ENCODE measurements around the gene DNAJC16. TPM values are rescaled to one million over a fixed set of nuclear protein-coding genes. Genes with fewer than 3 reads are reported as not detected.
"Not testable (repeated sequence)": the region's sequence is repeated elsewhere in the genome, so short reads cannot be mapped to it uniquely, and the experiment has no call there.

The DNAJC16 gene
- total RNA-seq, 1 donor from 2014 or later = 33.6 TPM

- Histone ChIP-seq H3K4me1 (no peaks in the 10 kb centered on the region), H3K9ac (no peak overlapping the region), H3K36me3 (no peaks in the 10 kb centered on the region), H3K4me3 (no peak overlapping the region), H3K27me3 (no peaks in the 10 kb centered on the region), H3K27ac (no peak overlapping the region), H2AFZ (replicated peaks) (no peak overlapping the region), H3F3A (ENCODE audit: low read depth) (no peaks in the 10 kb centered on the region), H3K4me2 (no peak overlapping the region), H3K9me3 (ENCODE audit: low read depth) (no peaks in the 10 kb centered on the region), H4K20me1 (ENCODE audit: low read depth) (no peaks in the 10 kb centered on the region), H3K79me2 (ENCODE audit: low read depth) (no peaks in the 10 kb centered on the region)
- Mint-ChIP-seq H3K4me3 (no peak overlapping the region), H3K36me3 (peaks cover 3% of the 10 kb centered on the region), H3K9me3 (no peaks in the 10 kb centered on the region), H3K27ac (no peak overlapping the region), H3K27me3 (ENCODE audit: insufficient read depth, low read depth) (no peaks in the 10 kb centered on the region), H3K4me1 (no peaks in the 10 kb centered on the region)
- TF ChIP-seq EZH2phosphoT487 (IDR thresholded peaks at IDR 0.05) (no peak), CTCF (IDR thresholded peaks at IDR 0.05) (no peak), EZH2 (IDR thresholded peaks at IDR 0.05) (no peak)
- no peak for DNase-seq (ENCODE audit: low spot score)
These were observed 46.8 kb upstream of the DNAJC16 start for GRCh38 chr1:15479654-15480347.

GRCh38 chr1:15482455-15482854 is 44.2 kb upstream of the DNAJC16 start:
- H3K27ac ChIP-seq; H3K79me2 ChIP-seq (ENCODE audit: low read depth); H3K9me3 ChIP-seq (ENCODE audit: low read depth); H3K36me3 Mint-ChIP-seq; H3F3A ChIP-seq (ENCODE audit: low read depth); H3K36me3 ChIP-seq; H3K9ac ChIP-seq; H3K27me3 Mint-ChIP-seq (ENCODE audit: insufficient read depth, low read depth); H3K4me3 ChIP-seq; H3K4me1 ChIP-seq; H2AFZ ChIP-seq (replicated peaks); H3K9me3 Mint-ChIP-seq; H3K4me1 Mint-ChIP-seq; H3K27me3 ChIP-seq; H3K4me3 Mint-ChIP-seq; H3K4me2 ChIP-seq; DNase-seq (ENCODE audit: low spot score); H3K27ac Mint-ChIP-seq; H4K20me1 ChIP-seq (ENCODE audit: low read depth): not testable (repeated sequence)

- not testable (repeated sequence) for H3K4me1 ChIP-seq; H3K27ac ChIP-seq; H3K9me3 ChIP-seq (ENCODE audit: low read depth); H3K9ac ChIP-seq; DNase-seq (ENCODE audit: low spot score); H3K4me3 Mint-ChIP-seq; H3F3A ChIP-seq (ENCODE audit: low read depth); H3K9me3 Mint-ChIP-seq; H3K79me2 ChIP-seq (ENCODE audit: low read depth); H3K27me3 Mint-ChIP-seq (ENCODE audit: insufficient read depth, low read depth); H2AFZ ChIP-seq (replicated peaks); H3K27ac Mint-ChIP-seq; H3K4me1 Mint-ChIP-seq; H3K4me2 ChIP-seq; H3K36me3 ChIP-seq; H3K36me3 Mint-ChIP-seq; H3K4me3 ChIP-seq; H4K20me1 ChIP-seq (ENCODE audit: low read depth); H3K27me3 ChIP-seq
These were observed 43.6 kb upstream of the DNAJC16 start for GRCh38 chr1:15482983-15483543.

GRCh38 chr1:15483971-15484370 is 42.7 kb upstream of the DNAJC16 start:
- no peaks in the 10 kb centered on the region for H3K4me1 Mint-ChIP-seq
- H3K9me3 Mint-ChIP-seq = no peaks in the 10 kb centered on the region
- no peak for DNase-seq (ENCODE audit: low spot score)
- no peaks in the 10 kb centered on the region for H3K27me3 Mint-ChIP-seq (ENCODE audit: insufficient read depth, low read depth)
- Histone ChIP-seq H3K4me1 (no peaks in the 10 kb centered on the region), H3F3A (ENCODE audit: low read depth) (no peaks in the 10 kb centered on the region), H3K9me3 (ENCODE audit: low read depth) (no peaks in the 10 kb centered on the region), H3K79me2 (ENCODE audit: low read depth) (no peaks in the 10 kb centered on the region), H3K27ac (no peak overlapping the region), H3K4me3 (no peak overlapping the region), H3K36me3 (no peaks in the 10 kb centered on the region), H3K4me2 (no peak overlapping the region), H4K20me1 (ENCODE audit: low read depth) (no peaks in the 10 kb centered on the region), H3K9ac (no peak overlapping the region), H3K27me3 (no peaks in the 10 kb centered on the region), H2AFZ (replicated peaks) (no peak overlapping the region)
- TF ChIP-seq EZH2phosphoT487 (IDR thresholded peaks at IDR 0.05) (no peak), CTCF (IDR thresholded peaks at IDR 0.05) (no peak), EZH2 (IDR thresholded peaks at IDR 0.05) (no peak)
- H3K4me3 Mint-ChIP-seq = no peak overlapping the region
- H3K36me3 Mint-ChIP-seq = peaks cover 8% of the 10 kb centered on the region
- no peak overlapping the region for H3K27ac Mint-ChIP-seq

DNA sequence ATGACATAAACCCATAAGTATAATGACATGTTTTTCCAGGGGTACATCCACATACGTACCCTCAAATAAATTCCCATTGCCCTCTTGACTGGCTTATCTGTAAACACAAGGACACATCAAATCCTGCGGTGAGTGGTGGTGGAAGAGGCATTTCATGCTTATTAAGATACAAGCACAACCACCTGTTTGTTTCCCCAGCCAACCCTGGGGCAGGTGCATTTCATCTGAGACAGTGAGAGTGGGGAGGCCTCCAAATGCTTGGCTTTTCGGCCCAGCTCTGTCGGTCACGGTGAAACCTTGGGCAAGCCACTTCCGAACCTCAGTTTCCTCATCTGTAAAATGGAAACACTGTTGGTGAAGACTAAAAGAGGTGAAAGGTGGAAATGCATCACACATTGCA is 42.2 kb upstream of the DNAJC16 start:
- H3K27ac Mint-ChIP-seq; H3K9me3 Mint-ChIP-seq; H3F3A ChIP-seq (ENCODE audit: low read depth); H3K4me2 ChIP-seq; H3K36me3 ChIP-seq; H3K4me3 Mint-ChIP-seq; H3K27ac ChIP-seq; H3K9ac ChIP-seq; H3K4me3 ChIP-seq; H3K9me3 ChIP-seq (ENCODE audit: low read depth); DNase-seq (ENCODE audit: low spot score); H3K4me1 ChIP-seq; H4K20me1 ChIP-seq (ENCODE audit: low read depth); H3K36me3 Mint-ChIP-seq; H3K4me1 Mint-ChIP-seq; H2AFZ ChIP-seq (replicated peaks); H3K79me2 ChIP-seq (ENCODE audit: low read depth); H3K27me3 ChIP-seq; H3K27me3 Mint-ChIP-seq (ENCODE audit: insufficient read depth, low read depth): not testable (repeated sequence)

Data from neural progenitor cell (in vitro differentiated cells).